K562 treated with DMSO at 1 percent for 12 hours (cell line): ENCODE measurements around the gene PPP3R2. TPM values are rescaled to one million over a fixed set of nuclear protein-coding genes. Genes with fewer than 3 reads are reported as not detected.

Experiments used
- total RNA-seq: library from RNA; unstranded; fragments of 300-600 nt; gene quantifications from 2 replicates; pipeline ENCODE4 v1.2.3, GENCODE V29; 2022; ENCODE audit not compliant: insufficient read depth

The PPP3R2 gene, protein sequence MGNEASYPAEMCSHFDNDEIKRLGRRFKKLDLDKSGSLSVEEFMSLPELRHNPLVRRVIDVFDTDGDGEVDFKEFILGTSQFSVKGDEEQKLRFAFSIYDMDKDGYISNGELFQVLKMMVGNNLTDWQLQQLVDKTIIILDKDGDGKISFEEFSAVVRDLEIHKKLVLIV
- not detected in 2 replicates for total RNA-seq

DNA sequence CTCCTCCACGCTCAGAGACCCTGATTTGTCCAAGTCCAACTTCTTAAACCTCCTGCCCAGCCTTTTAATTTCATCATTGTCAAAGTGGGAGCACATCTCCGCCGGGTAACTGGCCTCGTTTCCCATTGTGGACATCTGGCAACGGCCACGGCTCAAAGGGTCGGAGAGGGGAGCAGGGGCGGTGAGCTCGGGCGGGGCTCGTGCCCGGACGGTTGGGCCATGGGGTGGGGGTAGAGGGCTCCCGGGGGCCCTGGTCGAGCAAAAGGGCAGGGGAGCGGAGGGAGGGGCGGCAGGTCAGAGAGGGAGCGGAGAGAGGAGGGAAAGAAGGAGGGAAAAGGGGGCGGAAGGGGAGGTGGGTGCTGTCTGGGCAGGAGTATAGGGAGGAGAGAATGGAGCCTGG is at the start of gene PPP3R2:
TSS of gene PPP3R2 (minus strand) at position 174 of the 400 bp plus-strand sequence. CDS start at position 126, 48 bp downstream.

Other genes starting within 250 kb of the PPP3R2 start
- 0.36 TPM in 1 of 2 replicates, not detected in the other for gene BAAT, start 210.0 kb downstream of the PPP3R2 start, total RNA-seq
- gene MRPL50, start 196.4 kb downstream of the PPP3R2 start, total RNA-seq = 5.0 and 8.1 TPM in 2 replicates
- 2.3 and 5.9 TPM in 2 replicates for gene ZNF189, start 196.1 kb downstream of the PPP3R2 start, total RNA-seq
- gene ALDOB, start 159.2 kb downstream of the PPP3R2 start, total RNA-seq = not detected in 2 replicates
- gene RNF20, start 61.1 kb downstream of the PPP3R2 start, total RNA-seq = 11.6 and 28.5 TPM in 2 replicates
- not detected in 2 replicates for gene GRIN3A, start 143.7 kb upstream of the PPP3R2 start, total RNA-seq